ENCODE measurements around the gene ZNF234.
"Not testable (repeated sequence)": the region's sequence is repeated elsewhere in the genome, so short reads cannot be mapped to it uniquely, and the experiment has no call there.

The ZNF234 gene

GRCh38 chr19:44141191-44142058, at the start of gene ZNF234:
ZNF234 (plus strand) TSS chr19:44141554; CDS start chr19:44144633, 3,079 bp downstream.
- DNase-seq (ENCODE audit: low read depth, low spot score) = peak; percentile 41

- no peak for DNase-seq (ENCODE audit: low read depth, low spot score)
Measured at GRCh38 chr19:44092108-44092507, 49.2 kb upstream of the ZNF234 start.

- peak; percentile 63 for DNase-seq (ENCODE audit: low read depth, low spot score)
Measured at GRCh38 chr19:44093931-44094765, 47.2 kb upstream of the ZNF234 start, which contains the start of gene ZNF224. ZNF224 (plus strand) TSS chr19:44094361; CDS start chr19:44097874, 3,513 bp downstream.

- DNase-seq (ENCODE audit: low read depth, low spot score) = no peak
Measured at GRCh38 chr19:44107751-44108150, 33.6 kb upstream of the ZNF234 start.

GRCh38 chr19:44109458-44109857, 31.9 kb upstream of the ZNF234 start:
- no peak for DNase-seq (ENCODE audit: low read depth, low spot score)

GRCh38 chr19:44111910-44112463, 29.4 kb upstream of the ZNF234 start:
- no peak for DNase-seq (ENCODE audit: low read depth, low spot score)

- DNase-seq (ENCODE audit: low read depth, low spot score) = no peak
Measured at GRCh38 chr19:44112802-44113137, 28.6 kb upstream of the ZNF234 start.

GRCh38 chr19:44113138-44113783, 28.1 kb upstream of the ZNF234 start, which contains the start of gene ZNF225:
ZNF225 (plus strand) TSS chr19:44113399; CDS start chr19:44115828, 2,429 bp downstream.
- peak; percentile 58 for DNase-seq (ENCODE audit: low read depth, low spot score)

GRCh38 chr19:44113784-44114390, 27.5 kb upstream of the ZNF234 start:
- DNase-seq (ENCODE audit: low read depth, low spot score) = no peak

GRCh38 chr19:44121162-44121561, 20.2 kb upstream of the ZNF234 start:
- not testable (repeated sequence) for DNase-seq (ENCODE audit: low read depth, low spot score)

- no peak for DNase-seq (ENCODE audit: low read depth, low spot score)
Measured at GRCh38 chr19:44131955-44132354, 9.4 kb upstream of the ZNF234 start.

- DNase-seq (ENCODE audit: low read depth, low spot score) = no peak
Measured at GRCh38 chr19:44142059-44142433, 692 bp downstream of the ZNF234 start.

- no peak for DNase-seq (ENCODE audit: low read depth, low spot score)
Measured at GRCh38 chr19:44149776-44150175, 8.4 kb downstream of the ZNF234 start.

- DNase-seq (ENCODE audit: low read depth, low spot score) = no peak
Measured at GRCh38 chr19:44151491-44151890, 10.1 kb downstream of the ZNF234 start.

GRCh38 chr19:44156475-44156874, 15.1 kb downstream of the ZNF234 start:
- no peak for DNase-seq (ENCODE audit: low read depth, low spot score)

GRCh38 chr19:44163789-44164188, 22.4 kb downstream of the ZNF234 start:
- no peak for DNase-seq (ENCODE audit: low read depth, low spot score)

- no peak for DNase-seq (ENCODE audit: low read depth, low spot score)
Measured at GRCh38 chr19:44164327-44164672, 22.9 kb downstream of the ZNF234 start.

- DNase-seq (ENCODE audit: low read depth, low spot score) = peak; percentile 62
Measured at GRCh38 chr19:44164673-44165512, 23.5 kb downstream of the ZNF234 start, which contains the start of gene ZNF226. ZNF226 (plus strand) TSS chr19:44165100; CDS start chr19:44170081, 4,981 bp downstream.

GRCh38 chr19:44170660-44171059, 29.3 kb downstream of the ZNF234 start:
- not testable (repeated sequence) for DNase-seq (ENCODE audit: low read depth, low spot score)

- DNase-seq (ENCODE audit: low read depth, low spot score) = no peak
Measured at GRCh38 chr19:44176590-44176989, 35.2 kb downstream of the ZNF234 start.
